ENCODE results near the gene PCDHB8. TPM values are rescaled to one million over a fixed set of nuclear protein-coding genes. Genes with fewer than 3 reads are reported as not detected.
A peak's percentile ranks its signal among the peaks of the same experiment; 100 is the strongest.
"Not testable (repeated sequence)": the region's sequence is repeated elsewhere in the genome, so short reads cannot be mapped to it uniquely, and the experiment has no call there.

The PCDHB8 gene
- polyA plus RNA-seq, 2 of the 4 experiments (the other 2 are of a cell fraction): 0.44 to 0.52 TPM

DNA sequence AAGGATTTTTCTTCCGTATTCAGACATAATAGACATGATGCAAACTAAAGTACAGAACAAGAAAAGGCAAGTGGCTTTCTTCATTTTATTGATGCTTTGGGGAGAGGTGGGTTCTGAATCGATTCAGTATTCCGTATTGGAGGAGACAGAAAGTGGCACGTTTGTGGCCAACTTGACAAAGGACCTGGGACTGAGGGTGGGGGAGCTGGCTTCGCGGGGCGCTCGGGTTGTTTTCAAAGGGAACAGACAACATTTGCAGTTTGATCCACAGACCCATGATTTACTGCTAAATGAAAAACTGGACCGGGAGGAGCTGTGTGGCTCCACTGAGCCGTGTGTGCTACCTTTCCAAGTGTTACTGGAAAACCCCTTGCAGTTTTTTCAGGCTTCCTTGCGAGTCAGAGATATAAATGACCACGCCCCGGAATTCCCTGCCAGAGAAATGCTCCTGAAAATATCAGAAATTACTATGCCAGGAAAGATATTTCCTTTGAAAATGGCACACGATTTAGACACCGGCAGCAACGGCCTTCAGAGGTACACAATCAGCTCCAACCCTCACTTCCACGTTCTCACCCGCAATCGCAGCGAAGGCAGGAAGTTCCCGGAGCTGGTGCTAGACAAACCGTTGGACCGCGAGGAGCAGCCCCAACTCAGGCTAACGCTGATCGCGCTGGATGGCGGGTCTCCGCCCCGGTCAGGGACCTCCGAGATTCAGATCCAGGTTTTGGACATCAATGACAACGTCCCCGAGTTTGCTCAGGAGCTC lies 27.2 kb upstream of the PCDHB8 start:
- TF ChIP-seq JUN (IDR thresholded peaks at IDR 0.05) (no peak), KDM1A (IDR thresholded peaks at IDR 0.05; ENCODE audit: low read depth) (no peak), GATA3 (IDR thresholded peaks at IDR 0.05; ENCODE audit: borderline replicate concordance) (no peak), TFCP2L1 (CRISPR knock-in tag; IDR thresholded peaks at IDR 0.05) (no peak), ZSCAN20 (CRISPR knock-in tag; IDR thresholded peaks at IDR 0.05) (no peak), FOSB (CRISPR knock-in tag; IDR thresholded peaks at IDR 0.05) (no peak), MYC (IDR thresholded peaks at IDR 0.05; ENCODE audit: borderline replicate concordance, low read length) (no peak), SREBF2 (IDR thresholded peaks at IDR 0.05) (no peak)
- TF ChIP-seq, protein P1, sequence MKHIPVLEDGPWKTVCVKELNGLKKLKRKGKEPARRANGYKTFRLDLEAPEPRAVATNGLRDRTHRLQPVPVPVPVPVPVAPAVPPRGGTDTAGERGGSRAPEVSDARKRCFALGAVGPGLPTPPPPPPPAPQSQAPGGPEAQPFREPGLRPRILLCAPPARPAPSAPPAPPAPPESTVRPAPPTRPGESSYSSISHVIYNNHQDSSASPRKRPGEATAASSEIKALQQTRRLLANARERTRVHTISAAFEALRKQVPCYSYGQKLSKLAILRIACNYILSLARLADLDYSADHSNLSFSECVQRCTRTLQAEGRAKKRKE (CRISPR knock-in tag; IDR thresholded peaks at IDR 0.05; ENCODE audit: low read depth): no peak
- TF ChIP-seq, protein P2, sequence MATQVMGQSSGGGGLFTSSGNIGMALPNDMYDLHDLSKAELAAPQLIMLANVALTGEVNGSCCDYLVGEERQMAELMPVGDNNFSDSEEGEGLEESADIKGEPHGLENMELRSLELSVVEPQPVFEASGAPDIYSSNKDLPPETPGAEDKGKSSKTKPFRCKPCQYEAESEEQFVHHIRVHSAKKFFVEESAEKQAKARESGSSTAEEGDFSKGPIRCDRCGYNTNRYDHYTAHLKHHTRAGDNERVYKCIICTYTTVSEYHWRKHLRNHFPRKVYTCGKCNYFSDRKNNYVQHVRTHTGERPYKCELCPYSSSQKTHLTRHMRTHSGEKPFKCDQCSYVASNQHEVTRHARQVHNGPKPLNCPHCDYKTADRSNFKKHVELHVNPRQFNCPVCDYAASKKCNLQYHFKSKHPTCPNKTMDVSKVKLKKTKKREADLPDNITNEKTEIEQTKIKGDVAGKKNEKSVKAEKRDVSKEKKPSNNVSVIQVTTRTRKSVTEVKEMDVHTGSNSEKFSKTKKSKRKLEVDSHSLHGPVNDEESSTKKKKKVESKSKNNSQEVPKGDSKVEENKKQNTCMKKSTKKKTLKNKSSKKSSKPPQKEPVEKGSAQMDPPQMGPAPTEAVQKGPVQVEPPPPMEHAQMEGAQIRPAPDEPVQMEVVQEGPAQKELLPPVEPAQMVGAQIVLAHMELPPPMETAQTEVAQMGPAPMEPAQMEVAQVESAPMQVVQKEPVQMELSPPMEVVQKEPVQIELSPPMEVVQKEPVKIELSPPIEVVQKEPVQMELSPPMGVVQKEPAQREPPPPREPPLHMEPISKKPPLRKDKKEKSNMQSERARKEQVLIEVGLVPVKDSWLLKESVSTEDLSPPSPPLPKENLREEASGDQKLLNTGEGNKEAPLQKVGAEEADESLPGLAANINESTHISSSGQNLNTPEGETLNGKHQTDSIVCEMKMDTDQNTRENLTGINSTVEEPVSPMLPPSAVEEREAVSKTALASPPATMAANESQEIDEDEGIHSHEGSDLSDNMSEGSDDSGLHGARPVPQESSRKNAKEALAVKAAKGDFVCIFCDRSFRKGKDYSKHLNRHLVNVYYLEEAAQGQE (IDR thresholded peaks at IDR 0.05): no peak
- TF ChIP-seq, protein P3, sequence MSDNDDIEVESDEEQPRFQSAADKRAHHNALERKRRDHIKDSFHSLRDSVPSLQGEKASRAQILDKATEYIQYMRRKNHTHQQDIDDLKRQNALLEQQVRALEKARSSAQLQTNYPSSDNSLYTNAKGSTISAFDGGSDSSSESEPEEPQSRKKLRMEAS (IDR thresholded peaks at IDR 0.05): no peak
- TF ChIP-seq, protein P4, sequence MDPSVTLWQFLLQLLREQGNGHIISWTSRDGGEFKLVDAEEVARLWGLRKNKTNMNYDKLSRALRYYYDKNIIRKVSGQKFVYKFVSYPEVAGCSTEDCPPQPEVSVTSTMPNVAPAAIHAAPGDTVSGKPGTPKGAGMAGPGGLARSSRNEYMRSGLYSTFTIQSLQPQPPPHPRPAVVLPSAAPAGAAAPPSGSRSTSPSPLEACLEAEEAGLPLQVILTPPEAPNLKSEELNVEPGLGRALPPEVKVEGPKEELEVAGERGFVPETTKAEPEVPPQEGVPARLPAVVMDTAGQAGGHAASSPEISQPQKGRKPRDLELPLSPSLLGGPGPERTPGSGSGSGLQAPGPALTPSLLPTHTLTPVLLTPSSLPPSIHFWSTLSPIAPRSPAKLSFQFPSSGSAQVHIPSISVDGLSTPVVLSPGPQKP (IDR thresholded peaks at IDR 0.05; ENCODE audit: low read depth, low read length): no peak

DNA sequence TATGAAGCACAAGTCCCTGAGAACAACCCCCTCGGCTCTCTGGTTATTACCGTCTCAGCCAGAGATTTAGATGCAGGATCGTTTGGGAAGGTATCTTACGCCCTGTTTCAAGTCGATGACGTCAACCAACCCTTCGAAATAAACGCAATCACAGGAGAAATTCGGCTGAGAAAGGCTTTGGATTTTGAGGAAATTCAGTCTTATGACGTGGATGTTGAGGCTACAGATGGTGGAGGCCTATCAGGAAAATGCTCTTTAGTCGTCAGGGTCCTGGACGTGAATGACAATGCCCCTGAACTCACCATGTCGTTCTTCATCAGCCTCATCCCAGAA lies 26.6 kb upstream of the PCDHB8 start:
- H3K4me2 ChIP-seq: peak overlapping the region; percentile 78
- ChIA-PET CTCF (interaction anchor here (0.7 to 1.8 kb wide), 10 partner anchors 8 to 416 kb away, joined by 3 to 8 read pairs (median 4); partner anchors contain the start of genes PCDHB2, PCDHB5 and PCDHB8), POLR2A (no interaction called here)
- no peak for ATAC-seq
- H3K27ac ChIP-seq: no peak overlapping the region
- WGBS (ENCODE audit: missing lambda C conversion rate): 57% methylated on average over 13 of the region's 13 CpGs
- TF ChIP-seq NPAS2 (CRISPR knock-in tag; IDR thresholded peaks at IDR 0.05; ENCODE audit: borderline replicate concordance): no peak
- no peak for TF ChIP-seq ZC3H11A (IDR thresholded peaks at IDR 0.05)
- no peak for TF ChIP-seq RFX5 (IDR thresholded peaks at IDR 0.05)
- TF ChIP-seq RARB (CRISPR knock-in tag; IDR thresholded peaks at IDR 0.05): no peak
- TF ChIP-seq GATA3 (IDR thresholded peaks at IDR 0.05; ENCODE audit: borderline replicate concordance): no peak
- TF ChIP-seq BHLHE40 (IDR thresholded peaks at IDR 0.05; ENCODE audit: low read depth, low read length): no peak
- no peak for TF ChIP-seq JUNB (IDR thresholded peaks at IDR 0.05)
- TF ChIP-seq ZFP36 (IDR thresholded peaks at IDR 0.05; ENCODE audit: borderline replicate concordance, partially characterized antibody): no peak
- no peak for TF ChIP-seq FOSB (CRISPR knock-in tag; IDR thresholded peaks at IDR 0.05)
- TF ChIP-seq EP300 (IDR thresholded peaks at IDR 0.05): no peak
- TF ChIP-seq KDM1A (IDR thresholded peaks at IDR 0.05; ENCODE audit: low read depth): no peak
- no peak for TF ChIP-seq SMC3 (IDR thresholded peaks at IDR 0.05)
- no peak for TF ChIP-seq EHMT2 (IDR thresholded peaks at IDR 0.05; ENCODE audit: low read depth)
- TF ChIP-seq, protein P5, sequence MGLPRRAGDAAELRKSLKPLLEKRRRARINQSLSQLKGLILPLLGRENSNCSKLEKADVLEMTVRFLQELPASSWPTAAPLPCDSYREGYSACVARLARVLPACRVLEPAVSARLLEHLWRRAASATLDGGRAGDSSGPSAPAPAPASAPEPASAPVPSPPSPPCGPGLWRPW (IDR thresholded peaks at IDR 0.05): no peak
- no peak for TF ChIP-seq HDAC2 (IDR thresholded peaks at IDR 0.05)
- TF ChIP-seq CBX2 (IDR thresholded peaks at IDR 0.05; ENCODE audit: borderline replicate concordance, low read depth): no peak
- TF ChIP-seq, protein P4 (IDR thresholded peaks at IDR 0.05; ENCODE audit: low read depth, low read length): no peak
- no peak for TF ChIP-seq RCOR1 (IDR thresholded peaks at IDR 0.05; ENCODE audit: low read depth, low read length)
- peaks cover 12% of the 10 kb centered on the region for H3K9me3 ChIP-seq
- FAIRE-seq: no peak
- DNase-seq (ENCODE audit: low read depth in 1 of 2, low spot score in 1 of 2): no peak
- H3K4me3 ChIP-seq: no peak overlapping the region; the same call in 2 of the 3 replicates
- no peaks in the 10 kb centered on the region for H3K4me1 ChIP-seq

More for the DNA sequence above, 27.2 kb upstream of the PCDHB8 start:
- ATAC-seq (peak; percentile 50 to 70; a peak in 4 of 6 replicates), FAIRE-seq (no peak), DNase-seq (ENCODE audit: low read depth in 1 of 2, low spot score in 1 of 2) (no peak)
- no peaks in the 10 kb centered on the region for H3K4me1 ChIP-seq
- ChIA-PET CTCF (interaction anchor here (0.6 to 1.8 kb wide), 20 partner anchors 8 to 417 kb away, joined by 3 to 8 read pairs (median 3); partner anchors contain the start of genes PCDHB12, PCDHB2, PCDHB5 and PCDHB8), POLR2A (no interaction called here)
- 23% methylated on average over 24 of the region's 33 CpGs for WGBS (ENCODE audit: missing lambda C conversion rate)
- no peak overlapping the region for H3K27ac ChIP-seq
- peak overlapping the region; percentile 42 for H3K4me3 ChIP-seq
- peak overlapping the region; percentile 78 for H3K4me2 ChIP-seq
- H3K9me3 ChIP-seq: peaks cover 7% of the 10 kb centered on the region; the same call in 2 of the 3 replicates

DNA sequence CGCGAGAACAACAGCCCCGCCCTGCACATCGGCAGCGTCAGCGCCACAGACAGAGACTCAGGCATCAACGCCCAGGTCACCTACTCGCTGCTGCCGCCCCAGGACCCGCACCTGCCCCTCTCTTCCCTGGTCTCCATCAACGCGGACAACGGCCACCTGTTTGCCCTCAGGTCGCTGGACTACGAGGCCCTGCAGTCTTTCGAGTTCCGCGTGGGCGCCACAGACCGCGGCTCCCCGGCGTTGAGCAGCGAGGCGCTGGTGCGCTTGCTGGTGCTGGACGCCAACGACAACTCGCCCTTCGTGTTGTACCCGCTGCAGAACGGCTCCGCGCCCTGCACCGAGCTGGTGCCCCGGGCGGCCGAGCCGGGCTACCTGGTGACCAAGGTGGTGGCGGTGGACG lies 26.0 kb upstream of the PCDHB8 start:
- WGBS (ENCODE audit: missing lambda C conversion rate): 84% methylated on average over 25 of the region's 41 CpGs
- H3K27ac ChIP-seq; DNase-seq (ENCODE audit: low read depth in 1 of 2, low spot score in 1 of 2); H3K4me3 ChIP-seq; ATAC-seq; POLR2A ChIA-PET; CTCF ChIA-PET; H3K4me2 ChIP-seq; FAIRE-seq; H3K4me1 ChIP-seq: not testable (repeated sequence)
- H3K9me3 ChIP-seq: peaks cover 15% of the 10 kb centered on the region

All from A549 (cell line).